HFF-Myc (cell line): ENCODE measurements around the gene ABHD17B.
"Not testable (repeated sequence)": the region's sequence is repeated elsewhere in the genome, so short reads cannot be mapped to it uniquely, and the experiment has no call there.

Experiments
- DNase-seq: peaks from one replicate; pipeline ENCODE4 v3.0.0-alpha.2; 2011; ENCODE audit warnings: low read depth; ENCODE audit errors: extremely low read depth
- H3K4me3 ChIP-seq: replicated peaks from 2 replicates; pipeline ENCODE4 v1.5.1; 2011; ENCODE audit warnings: low read depth, mild to moderate bottlenecking, control low read depth, low read length
- CTCF ChIP-seq: IDR thresholded peaks from 2 replicates; pipeline ENCODE4 v1.5.1; 2012; ENCODE audit warnings: mild to moderate bottlenecking, low read depth, low read length, control low read depth; ENCODE audit errors: missing control alignments

The ABHD17B gene

GRCh38 chr9:71904076-71904475 lies 6.9 kb downstream of the ABHD17B start:
- no peak for TF ChIP-seq CTCF
- H3K4me3 ChIP-seq, result no peak overlapping the region
- no peak for DNase-seq

GRCh38 chr9:71901695-71902597 lies 9.0 kb downstream of the ABHD17B start:
- no peak for TF ChIP-seq CTCF
- no peak overlapping the region for H3K4me3 ChIP-seq
- no peak for DNase-seq

GRCh38 chr9:71898756-71899155 lies 12.2 kb downstream of the ABHD17B start:
- not testable (repeated sequence) for H3K4me3 ChIP-seq

GRCh38 chr9:71897577-71897976 lies 13.4 kb downstream of the ABHD17B start:
- no peak for DNase-seq
- no peak for TF ChIP-seq CTCF
- H3K4me3 ChIP-seq, result no peak overlapping the region

More at GRCh38 chr9:71898756-71899155, 12.2 kb downstream of the ABHD17B start:
- not testable (repeated sequence) for DNase-seq

GRCh38 chr9:71896761-71897160 lies 14.2 kb downstream of the ABHD17B start:
- no peak for TF ChIP-seq CTCF
- no peak for DNase-seq
- H3K4me3 ChIP-seq, result no peak overlapping the region

GRCh38 chr9:71895955-71896354 lies 15.0 kb downstream of the ABHD17B start:
- no peak overlapping the region for H3K4me3 ChIP-seq
- no peak for DNase-seq
- no peak for TF ChIP-seq CTCF

GRCh38 chr9:71895117-71895516 lies 15.9 kb downstream of the ABHD17B start:
- H3K4me3 ChIP-seq, result no peak overlapping the region
- TF ChIP-seq CTCF, result no peak
- no peak for DNase-seq
